Measurements from ENCODE around the gene EXOC3L2. TPM values are rescaled to one million over a fixed set of nuclear protein-coding genes. Genes with fewer than 3 reads are reported as not detected.

Gene EXOC3L2
- total and polyA plus RNA-seq, 2 experiments from 2014 or later = 1.3 TPM; not detected in 1

DNA sequence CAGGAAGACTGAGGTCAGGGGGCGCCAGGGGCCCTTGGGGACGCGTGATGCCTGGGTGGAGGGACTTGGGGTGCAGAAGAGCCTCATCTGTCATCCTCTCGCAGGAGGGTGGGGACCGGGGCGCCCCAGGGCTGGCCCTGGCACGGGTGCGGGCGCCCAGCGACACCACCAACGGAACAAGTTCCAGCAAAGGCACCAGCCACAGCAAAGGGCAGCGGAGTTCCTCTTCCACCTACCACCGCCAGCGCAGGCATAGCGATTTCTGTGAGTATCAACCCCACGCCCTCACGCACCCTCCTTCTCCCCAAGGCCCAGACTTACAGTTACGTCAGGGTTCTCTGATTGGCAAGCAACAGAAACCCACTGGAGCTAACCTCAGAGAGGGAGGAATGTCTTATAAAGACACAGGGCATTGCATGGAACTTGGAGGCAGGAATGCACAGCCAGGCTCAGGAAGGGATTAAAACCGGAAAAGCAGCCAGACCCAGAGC lies 35.3 kb upstream of the EXOC3L2 start:
- WGBS (ENCODE audit: low lambda C conversion rate, missing lambda C conversion rate) = 86% methylated on average over 19 of the region's 19 CpGs
- Histone ChIP-seq H3K79me2 (no peaks in the 10 kb centered on the region), H3K36me3 (replicated peaks; ENCODE audit: insufficient read depth, low read depth) (no peaks in the 10 kb centered on the region), H3K4me2 (no peak overlapping the region), H3K9me2 (replicated peaks; ENCODE audit: insufficient read depth) (no peaks in the 10 kb centered on the region), H3K9me3 (ENCODE audit: low read depth) (no peaks in the 10 kb centered on the region), H3K27me3 (no peaks in the 10 kb centered on the region), H3K4me3 (no peak overlapping the region), H2AFZ (no peak overlapping the region), H4K20me1 (ENCODE audit: insufficient read depth, poor library complexity, severe bottlenecking) (no peaks in the 10 kb centered on the region), H3K4me1 (ENCODE audit: insufficient read depth) (peaks cover 8% of the 10 kb centered on the region), H3K27ac (no peak overlapping the region)
- TF ChIP-seq EZH2phosphoT487 (IDR thresholded peaks at IDR 0.05; ENCODE audit: low read depth, severe bottlenecking, unreplicated experiment) = no peak
- TF ChIP-seq EZH2 (IDR thresholded peaks at IDR 0.05; ENCODE audit: borderline replicate concordance) = no peak
- TF ChIP-seq, protein P1, sequence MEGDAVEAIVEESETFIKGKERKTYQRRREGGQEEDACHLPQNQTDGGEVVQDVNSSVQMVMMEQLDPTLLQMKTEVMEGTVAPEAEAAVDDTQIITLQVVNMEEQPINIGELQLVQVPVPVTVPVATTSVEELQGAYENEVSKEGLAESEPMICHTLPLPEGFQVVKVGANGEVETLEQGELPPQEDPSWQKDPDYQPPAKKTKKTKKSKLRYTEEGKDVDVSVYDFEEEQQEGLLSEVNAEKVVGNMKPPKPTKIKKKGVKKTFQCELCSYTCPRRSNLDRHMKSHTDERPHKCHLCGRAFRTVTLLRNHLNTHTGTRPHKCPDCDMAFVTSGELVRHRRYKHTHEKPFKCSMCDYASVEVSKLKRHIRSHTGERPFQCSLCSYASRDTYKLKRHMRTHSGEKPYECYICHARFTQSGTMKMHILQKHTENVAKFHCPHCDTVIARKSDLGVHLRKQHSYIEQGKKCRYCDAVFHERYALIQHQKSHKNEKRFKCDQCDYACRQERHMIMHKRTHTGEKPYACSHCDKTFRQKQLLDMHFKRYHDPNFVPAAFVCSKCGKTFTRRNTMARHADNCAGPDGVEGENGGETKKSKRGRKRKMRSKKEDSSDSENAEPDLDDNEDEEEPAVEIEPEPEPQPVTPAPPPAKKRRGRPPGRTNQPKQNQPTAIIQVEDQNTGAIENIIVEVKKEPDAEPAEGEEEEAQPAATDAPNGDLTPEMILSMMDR (IDR thresholded peaks at IDR 0.05; ENCODE audit: poor library complexity) = no peak
- peak; percentile 33 for DNase-seq (ENCODE audit: low spot score)

DNA sequence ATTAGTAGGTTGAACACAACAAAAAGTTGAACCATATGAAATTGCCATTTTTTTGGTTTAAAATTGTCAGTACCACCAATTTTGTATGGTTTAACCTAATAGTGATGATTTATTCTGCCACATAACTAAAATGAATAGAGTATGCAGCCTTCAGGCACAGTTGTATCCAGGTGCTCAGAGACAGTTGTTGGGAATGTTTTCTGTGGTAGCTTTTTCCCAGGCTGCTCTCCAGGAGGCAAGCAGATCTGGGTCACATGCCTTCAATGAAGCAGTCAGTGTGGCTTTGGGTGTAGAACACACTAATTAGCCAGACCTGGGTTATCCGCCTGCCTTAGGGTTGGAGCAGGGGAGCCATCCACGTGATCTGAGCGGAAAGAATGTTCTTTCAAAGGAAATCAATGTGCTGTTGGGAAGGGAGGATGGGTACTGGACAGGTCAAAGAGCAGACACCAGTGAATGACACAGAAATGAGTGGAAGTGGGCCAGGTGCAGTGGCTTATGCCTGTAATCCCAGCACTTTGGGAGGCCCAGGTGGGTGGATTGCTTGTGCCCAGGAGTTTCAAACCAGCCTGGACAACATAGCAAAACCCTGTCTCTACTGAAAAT lies 34.5 kb upstream of the EXOC3L2 start:
- Histone ChIP-seq H3K27me3 (no peaks in the 10 kb centered on the region), H4K20me1 (ENCODE audit: insufficient read depth, poor library complexity, severe bottlenecking) (no peaks in the 10 kb centered on the region), H3K79me2 (no peaks in the 10 kb centered on the region), H2AFZ (no peak overlapping the region), H3K27ac (no peak overlapping the region), H3K9me3 (ENCODE audit: low read depth) (no peaks in the 10 kb centered on the region), H3K4me1 (ENCODE audit: insufficient read depth) (peaks cover 12% of the 10 kb centered on the region), H3K36me3 (replicated peaks; ENCODE audit: insufficient read depth, low read depth) (no peaks in the 10 kb centered on the region), H3K4me2 (no peak overlapping the region), H3K9me2 (replicated peaks; ENCODE audit: insufficient read depth) (no peaks in the 10 kb centered on the region), H3K4me3 (no peak overlapping the region)
- 82% methylated on average over 3 of the region's 3 CpGs for WGBS (ENCODE audit: low lambda C conversion rate, missing lambda C conversion rate)
- TF ChIP-seq, protein P1 (IDR thresholded peaks at IDR 0.05; ENCODE audit: poor library complexity) = no peak
- TF ChIP-seq EZH2phosphoT487 (IDR thresholded peaks at IDR 0.05; ENCODE audit: low read depth, severe bottlenecking, unreplicated experiment) = no peak
- no peak for TF ChIP-seq EZH2 (IDR thresholded peaks at IDR 0.05; ENCODE audit: borderline replicate concordance)
- no peak for DNase-seq (ENCODE audit: low spot score)

DNA sequence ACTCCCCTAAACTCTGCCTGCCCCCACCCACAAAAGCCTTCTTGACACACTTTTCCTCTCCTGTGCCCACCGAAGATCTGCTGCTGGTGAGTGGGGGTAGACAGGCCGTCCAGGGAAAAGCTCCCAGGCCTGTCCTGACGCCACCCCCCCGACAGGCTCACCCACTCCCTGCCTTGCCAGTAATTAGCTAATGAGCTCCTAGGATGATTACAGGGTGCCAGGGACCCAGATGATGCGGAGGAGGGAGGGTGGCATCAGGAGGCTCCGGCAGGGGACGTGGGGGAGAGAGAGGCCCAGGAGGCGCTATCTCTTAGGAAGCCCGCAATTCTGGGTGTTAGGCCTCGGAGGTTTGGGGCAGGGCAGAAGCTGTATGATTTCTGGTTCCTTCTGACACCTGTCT lies 32.9 kb upstream of the EXOC3L2 start:
- H2AFZ ChIP-seq = no peak overlapping the region
- no peaks in the 10 kb centered on the region for H3K36me3 ChIP-seq (replicated peaks; ENCODE audit: insufficient read depth, low read depth)
- no peak overlapping the region for H3K4me3 ChIP-seq
- TF ChIP-seq, protein P1 (IDR thresholded peaks at IDR 0.05; ENCODE audit: poor library complexity) = no peak
- no peak for TF ChIP-seq EZH2 (IDR thresholded peaks at IDR 0.05; ENCODE audit: borderline replicate concordance)
- no peak for TF ChIP-seq EZH2phosphoT487 (IDR thresholded peaks at IDR 0.05; ENCODE audit: low read depth, severe bottlenecking, unreplicated experiment)
- no peaks in the 10 kb centered on the region for H3K9me2 ChIP-seq (replicated peaks; ENCODE audit: insufficient read depth)
- H3K79me2 ChIP-seq = no peaks in the 10 kb centered on the region
- H3K4me2 ChIP-seq = no peak overlapping the region
- H4K20me1 ChIP-seq (ENCODE audit: insufficient read depth, poor library complexity, severe bottlenecking) = no peaks in the 10 kb centered on the region
- no peak for DNase-seq (ENCODE audit: low spot score)
- H3K4me1 ChIP-seq (ENCODE audit: insufficient read depth) = peaks cover 12% of the 10 kb centered on the region
- 94% methylated on average over 10 of the region's 10 CpGs for WGBS (ENCODE audit: low lambda C conversion rate, missing lambda C conversion rate)
- H3K27ac ChIP-seq = no peak overlapping the region
- no peaks in the 10 kb centered on the region for H3K9me3 ChIP-seq (ENCODE audit: low read depth)
- H3K27me3 ChIP-seq = no peaks in the 10 kb centered on the region

Measured in hepatocyte (in vitro differentiated cells).